ENCODE results near the gene POLR1G. TPM values are rescaled to one million over a fixed set of nuclear protein-coding genes. Genes with fewer than 3 reads are reported as not detected.
"Not testable (repeated sequence)": the region's sequence is repeated elsewhere in the genome, so short reads cannot be mapped to it uniquely, and the experiment has no call there.

The POLR1G gene
- total RNA-seq, 3 donors from 2014 or later (not counting 1 experiment from before 2014, with no cell fraction given) = 0.28 to 1.4 (median 0.45) TPM

GRCh38 chr19:45428384-45429231 is 22.2 kb downstream of the POLR1G start:
- H3K9me3 ChIP-seq (ENCODE audit: control insufficient read depth, insufficient read depth, low read length) = no peaks in the 10 kb centered on the region
- ATAC-seq (peak in 2 of 3 donors; percentile 42 to 51), DNase-seq (peak; percentile 41 to 52)
- TF ChIP-seq CTCF (IDR thresholded peaks at IDR 0.05) = peak; percentile 28
- Mint-ChIP-seq H3K4me1 (peaks cover 16 to 23% of the 10 kb centered on the region in 2 donors), H3K27ac (peak overlapping the region; percentile 48 to 92), H3K27me3 (ENCODE audit: low read depth in 2 of 2) (peaks cover 0 to 3% of the 10 kb centered on the region in 2 donors), H3K36me3 (no peaks in the 10 kb centered on the region), H3K9me3 (no peaks in the 10 kb centered on the region), H3K4me3 (peak overlapping the region; percentile 83)
- 3% methylated on average over 73 of the region's 73 CpGs for WGBS (ENCODE audit: insufficient coverage)
- peak overlapping the region; percentile 46 for H3K4me3 ChIP-seq (ENCODE audit: low read length)
- H3K4me1 ChIP-seq (ENCODE audit: control insufficient read depth, insufficient read depth, low read length) = peaks cover 27% of the 10 kb centered on the region
- no peaks in the 10 kb centered on the region for H3K36me3 ChIP-seq (ENCODE audit: control insufficient read depth, insufficient read depth, low read length)
- intact Hi-C loops (cut with micrococcal nuclease) = loop anchor here (2.0 to 10.0 kb wide), 2 partner anchors 14 to 136 kb away; no protein-coding TSS in a partner anchor
- no peaks in the 10 kb centered on the region for H3K27me3 ChIP-seq (ENCODE audit: control insufficient read depth, insufficient read depth, low read length)
- no peak overlapping the region for H3K27ac ChIP-seq (ENCODE audit: low read length)

GRCh38 chr19:45429896-45430295 is 23.5 kb downstream of the POLR1G start:
- not testable (repeated sequence) for ATAC-seq; H3K9me3 Mint-ChIP-seq; H3K9me3 ChIP-seq (ENCODE audit: control insufficient read depth, insufficient read depth, low read length); H3K27ac Mint-ChIP-seq; H3K36me3 Mint-ChIP-seq; H3K27me3 Mint-ChIP-seq (ENCODE audit: low read depth in 2 of 2); H3K27me3 ChIP-seq (ENCODE audit: control insufficient read depth, insufficient read depth, low read length); DNase-seq; H3K27ac ChIP-seq (ENCODE audit: low read length); H3K4me3 ChIP-seq (ENCODE audit: low read length); H3K36me3 ChIP-seq (ENCODE audit: control insufficient read depth, insufficient read depth, low read length)
- Mint-ChIP-seq H3K4me3 (peak overlapping the region; percentile 19), H3K4me1 (peaks cover 5 to 13% of the 10 kb centered on the region in 2 donors)
- intact Hi-C loops (cut with micrococcal nuclease) = loop anchor here (2.0 to 10.0 kb wide), 2 partner anchors 13 to 135 kb away; no protein-coding TSS in a partner anchor
- peaks cover 19% of the 10 kb centered on the region for H3K4me1 ChIP-seq (ENCODE audit: control insufficient read depth, insufficient read depth, low read length)
- 92% methylated on average over 10 of the region's 11 CpGs for WGBS (ENCODE audit: insufficient coverage)

GRCh38 chr19:45431008-45431407 is 24.6 kb downstream of the POLR1G start:
- H3K27me3 Mint-ChIP-seq (ENCODE audit: low read depth in 2 of 2); ATAC-seq; H3K9me3 ChIP-seq (ENCODE audit: control insufficient read depth, insufficient read depth, low read length); DNase-seq; H3K27me3 ChIP-seq (ENCODE audit: control insufficient read depth, insufficient read depth, low read length); intact Hi-C loops (cut with micrococcal nuclease); H3K4me3 Mint-ChIP-seq; H3K9me3 Mint-ChIP-seq; H3K36me3 Mint-ChIP-seq; H3K27ac Mint-ChIP-seq; H3K4me3 ChIP-seq (ENCODE audit: low read length); H3K36me3 ChIP-seq (ENCODE audit: control insufficient read depth, insufficient read depth, low read length); H3K27ac ChIP-seq (ENCODE audit: low read length): not testable (repeated sequence)
- peaks cover 19% of the 10 kb centered on the region for H3K4me1 ChIP-seq (ENCODE audit: control insufficient read depth, insufficient read depth, low read length)
- H3K4me1 Mint-ChIP-seq = peaks cover 5 to 13% of the 10 kb centered on the region in 2 donors
- 58% methylated on average over 9 of the region's 9 CpGs for WGBS (ENCODE audit: insufficient coverage)

- H3K4me3 Mint-ChIP-seq; H3K36me3 ChIP-seq (ENCODE audit: control insufficient read depth, insufficient read depth, low read length); H3K36me3 Mint-ChIP-seq; ATAC-seq; H3K9me3 Mint-ChIP-seq; H3K27ac ChIP-seq (ENCODE audit: low read length); H3K27me3 Mint-ChIP-seq (ENCODE audit: low read depth in 2 of 2); H3K27me3 ChIP-seq (ENCODE audit: control insufficient read depth, insufficient read depth, low read length); H3K4me3 ChIP-seq (ENCODE audit: low read length); intact Hi-C loops (cut with micrococcal nuclease); H3K27ac Mint-ChIP-seq; H3K9me3 ChIP-seq (ENCODE audit: control insufficient read depth, insufficient read depth, low read length); DNase-seq: not testable (repeated sequence)
- H3K4me1 Mint-ChIP-seq = peaks cover 5 to 10% of the 10 kb centered on the region in 2 donors
- WGBS (ENCODE audit: insufficient coverage) = 94% methylated on average over 8 of the region's 8 CpGs
- H3K4me1 ChIP-seq (ENCODE audit: control insufficient read depth, insufficient read depth, low read length) = peaks cover 16% of the 10 kb centered on the region
Observed at GRCh38 chr19:45432543-45432942, 26.1 kb downstream of the POLR1G start.

- WGBS (ENCODE audit: insufficient coverage) = 89% methylated on average over 3 of the region's 3 CpGs
- Histone ChIP-seq H3K9me3 (ENCODE audit: control insufficient read depth, insufficient read depth, low read length) (no peaks in the 10 kb centered on the region), H3K4me1 (ENCODE audit: control insufficient read depth, insufficient read depth, low read length) (peaks cover 21% of the 10 kb centered on the region), H3K4me3 (ENCODE audit: low read length) (no peak overlapping the region), H3K27me3 (ENCODE audit: control insufficient read depth, insufficient read depth, low read length) (no peaks in the 10 kb centered on the region), H3K27ac (ENCODE audit: low read length) (no peak overlapping the region), H3K36me3 (ENCODE audit: control insufficient read depth, insufficient read depth, low read length) (no peaks in the 10 kb centered on the region)
- DNase-seq (no peak), ATAC-seq (no peak)
- Mint-ChIP-seq H3K27ac (no peak overlapping the region), H3K4me1 (peaks cover 7 to 15% of the 10 kb centered on the region in 2 donors), H3K27me3 (ENCODE audit: low read depth in 2 of 2) (no peaks in the 10 kb centered on the region), H3K9me3 (no peaks in the 10 kb centered on the region), H3K36me3 (no peaks in the 10 kb centered on the region), H3K4me3 (no peak overlapping the region)
- TF ChIP-seq CTCF (IDR thresholded peaks at IDR 0.05) = no peak
- intact Hi-C loops (cut with micrococcal nuclease) = no loop called here
Observed at GRCh38 chr19:45437328-45437727, 30.9 kb downstream of the POLR1G start.
